ENCODE results near the gene PDZD2. TPM values are rescaled to one million over a fixed set of nuclear protein-coding genes. Genes with fewer than 3 reads are reported as not detected.

The PDZD2 gene
- total and polyA plus RNA-seq, 9 donors = 21.2 to 58.2 (median 37.8) TPM

- H3K4me3 ChIP-seq = peak overlapping the region; percentile 54
- peak overlapping the region; percentile 35 to 62 for H3K27ac ChIP-seq
- no peaks in the 10 kb centered on the region for H3K27me3 ChIP-seq
- H3K4me1 ChIP-seq (ENCODE audit: insufficient read depth) = peaks cover 3% of the 10 kb centered on the region
- H3K36me3 ChIP-seq = no peaks in the 10 kb centered on the region
- 4 to 12% (median 7%) methylated on average over 9 of the region's 9 CpGs for WGBS, 3 donors
- no peaks in the 10 kb centered on the region for H3K9me3 ChIP-seq
- DNase-seq = peak; percentile 41 to 68 (median 55)
- intact Hi-C loops (cut with DNase I) = no loop called here
- TF ChIP-seq EP300 (IDR thresholded peaks at IDR 0.05) (no peak), CTCF (IDR thresholded peaks at IDR 0.05) (no peak), POLR2A (IDR thresholded peaks at IDR 0.05) (no peak)
These were observed 586 bp upstream of the PDZD2 start for GRCh38 chr5:31638345-31638744.

GRCh38 chr5:31639481-31640411, 815 bp downstream of the PDZD2 start:
- Histone ChIP-seq H3K36me3 (no peaks in the 10 kb centered on the region), H3K9me3 (no peaks in the 10 kb centered on the region), H3K27me3 (no peaks in the 10 kb centered on the region), H3K27ac (peak overlapping the region; percentile 11 to 62), H3K4me1 (ENCODE audit: insufficient read depth) (peaks cover 3% of the 10 kb centered on the region), H3K4me3 (peak overlapping the region; percentile 54)
- no peak for TF ChIP-seq EP300 (IDR thresholded peaks at IDR 0.05)
- TF ChIP-seq POLR2A (IDR thresholded peaks at IDR 0.05) = no peak
- TF ChIP-seq CTCF (IDR thresholded peaks at IDR 0.05) = no peak
- 6 to 16% (median 10%) methylated on average over 35 to 50 of the region's 50 CpGs for WGBS, 3 donors
- intact Hi-C loops (cut with DNase I) = no loop called here
- peak; percentile 13 to 48 (median 35) for DNase-seq

GRCh38 chr5:31640573-31640972, 1.6 kb downstream of the PDZD2 start:
- no peak for DNase-seq
- TF ChIP-seq EP300 (IDR thresholded peaks at IDR 0.05) (no peak), CTCF (IDR thresholded peaks at IDR 0.05) (no peak), POLR2A (IDR thresholded peaks at IDR 0.05) (no peak)
- WGBS, 3 donors = 100% methylated on average over 1 of the region's 1 CpG
- no peak overlapping the region for H3K4me3 ChIP-seq
- no peaks in the 10 kb centered on the region for H3K27me3 ChIP-seq
- peaks cover 3% of the 10 kb centered on the region for H3K4me1 ChIP-seq (ENCODE audit: insufficient read depth)
- H3K36me3 ChIP-seq = no peaks in the 10 kb centered on the region
- intact Hi-C loops (cut with DNase I) = no loop called here
- H3K27ac ChIP-seq = no peak overlapping the region
- H3K9me3 ChIP-seq = no peaks in the 10 kb centered on the region

- DNase-seq = no peak
- WGBS, 3 donors = 95 to 97% (median 97%) methylated on average over 4 of the region's 4 CpGs
- Histone ChIP-seq H3K9me3 (no peaks in the 10 kb centered on the region), H3K27ac (no peak overlapping the region), H3K4me3 (no peak overlapping the region), H3K36me3 (no peaks in the 10 kb centered on the region), H3K27me3 (no peaks in the 10 kb centered on the region), H3K4me1 (ENCODE audit: insufficient read depth) (peaks cover 3% of the 10 kb centered on the region)
- intact Hi-C loops (cut with DNase I) = no loop called here
- TF ChIP-seq POLR2A (IDR thresholded peaks at IDR 0.05) (no peak), CTCF (IDR thresholded peaks at IDR 0.05) (no peak), EP300 (IDR thresholded peaks at IDR 0.05) (no peak)
These were observed 2.1 kb downstream of the PDZD2 start for GRCh38 chr5:31641059-31641458.
